GM21447 (cell line): ENCODE data around the gene SAMD4A.

Source experiments
- ATAC-seq: cut with Tn5 transposase; IDR thresholded peaks from one replicate; pipeline ENCODE4 v1.9.1; 2021; ENCODE audit not compliant: unreplicated experiment

Gene SAMD4A

GRCh38 chr14:54565785-54566409 is 1.0 kb upstream of the SAMD4A start:
- ATAC-seq, result peak; percentile 54

GRCh38 chr14:54567224-54567638 is 303 bp downstream of the SAMD4A start:
- ATAC-seq, result no peak

DNA sequence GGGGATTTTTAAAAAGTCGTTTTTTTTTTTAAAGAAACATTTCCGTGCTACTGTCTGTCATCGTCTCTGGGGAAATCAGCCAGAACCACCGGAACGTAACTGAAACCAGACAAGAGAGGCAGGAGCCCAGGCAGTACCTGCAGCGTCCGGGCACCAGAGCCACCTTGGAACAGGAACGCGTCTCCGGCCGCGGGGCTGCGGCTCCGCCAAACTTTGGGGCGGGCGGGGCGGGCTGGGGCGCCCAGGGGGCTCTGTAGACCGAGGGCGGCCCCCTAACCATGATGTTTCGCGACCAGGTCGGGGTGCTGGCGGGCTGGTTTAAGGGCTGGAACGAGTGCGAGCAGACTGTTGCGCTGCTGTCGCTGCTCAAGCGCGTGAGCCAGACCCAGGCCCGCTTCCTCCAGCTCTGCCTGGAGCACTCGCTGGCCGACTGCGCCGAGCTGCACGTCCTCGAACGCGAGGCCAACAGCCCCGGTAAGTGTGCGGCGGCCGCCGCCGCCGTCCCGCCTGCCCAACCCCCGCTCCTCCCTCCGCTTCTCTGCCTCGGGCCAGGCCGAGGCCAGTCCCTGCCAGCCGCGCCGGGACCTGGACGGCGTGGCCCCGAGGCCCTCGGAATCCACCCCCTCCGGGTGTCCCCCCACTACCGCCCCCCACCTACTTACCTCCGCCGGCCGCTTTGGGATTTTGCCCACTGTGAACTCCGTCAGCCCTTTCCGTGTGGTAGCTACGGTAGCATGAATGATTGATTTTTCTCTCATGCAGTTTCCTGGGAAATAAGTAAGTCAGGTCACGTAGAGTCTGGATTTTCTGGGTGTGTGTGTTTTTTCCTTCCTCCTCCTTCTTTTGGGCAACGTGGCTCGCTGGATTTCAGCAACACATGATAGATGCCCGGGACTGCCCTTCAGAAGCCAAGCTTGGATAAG is 972 bp downstream of the SAMD4A start:
- ATAC-seq, result peak; percentile 29

GRCh38 chr14:54568821-54569595 is 2.1 kb downstream of the SAMD4A start:
- ATAC-seq, result no peak

- no peak for ATAC-seq
These were observed 3.1 kb downstream of the SAMD4A start for GRCh38 chr14:54570047-54570446.

- ATAC-seq, result no peak
These were observed 3.9 kb downstream of the SAMD4A start for GRCh38 chr14:54570631-54571415.

GRCh38 chr14:54572316-54572715 is 5.4 kb downstream of the SAMD4A start:
- no peak for ATAC-seq

GRCh38 chr14:54574528-54574927 is 7.6 kb downstream of the SAMD4A start:
- no peak for ATAC-seq

DNA sequence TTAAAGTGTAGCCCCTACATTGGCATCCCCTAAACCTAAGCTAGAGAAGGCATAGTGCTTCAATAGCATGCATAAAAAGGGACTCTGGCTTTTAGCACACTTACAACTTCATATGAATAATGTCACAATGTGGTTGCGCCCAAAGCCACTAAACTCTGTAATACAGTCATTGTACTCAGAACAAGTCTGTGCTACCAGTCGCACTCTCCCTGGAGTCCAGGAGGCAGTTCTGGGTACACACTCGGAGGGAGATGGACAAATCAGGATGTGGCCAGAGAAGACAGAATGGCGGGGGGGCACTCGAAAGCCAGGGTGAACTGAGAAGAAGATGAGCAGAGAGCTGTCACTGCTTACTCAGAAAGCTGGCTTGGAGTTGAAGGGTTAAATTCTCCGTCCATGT is 10.6 kb downstream of the SAMD4A start:
- ATAC-seq, result no peak

DNA sequence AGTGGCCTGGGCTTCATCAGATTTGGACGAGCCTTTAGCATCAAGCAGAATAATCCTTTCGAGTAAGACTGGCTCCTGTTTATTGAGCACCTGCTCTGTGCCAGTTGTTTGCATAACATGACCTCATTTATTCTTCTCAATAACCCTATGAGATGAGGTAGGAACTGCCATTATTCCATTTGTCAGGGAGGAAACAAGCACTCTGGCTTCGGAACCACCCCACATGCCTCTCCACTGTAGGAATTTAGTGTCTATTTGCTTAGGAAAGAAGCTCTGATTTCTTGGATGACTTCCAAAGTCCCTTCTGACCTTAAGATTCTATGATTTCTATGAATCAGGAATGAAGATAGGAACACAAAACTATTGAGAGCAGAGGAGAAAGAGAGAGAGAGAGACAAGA is 11.0 kb downstream of the SAMD4A start:
- no peak for ATAC-seq

GRCh38 chr14:54579621-54580020 is 12.7 kb downstream of the SAMD4A start:
- no peak for ATAC-seq

- ATAC-seq, result no peak
These were observed 14.0 kb downstream of the SAMD4A start for GRCh38 chr14:54580933-54581332.

DNA sequence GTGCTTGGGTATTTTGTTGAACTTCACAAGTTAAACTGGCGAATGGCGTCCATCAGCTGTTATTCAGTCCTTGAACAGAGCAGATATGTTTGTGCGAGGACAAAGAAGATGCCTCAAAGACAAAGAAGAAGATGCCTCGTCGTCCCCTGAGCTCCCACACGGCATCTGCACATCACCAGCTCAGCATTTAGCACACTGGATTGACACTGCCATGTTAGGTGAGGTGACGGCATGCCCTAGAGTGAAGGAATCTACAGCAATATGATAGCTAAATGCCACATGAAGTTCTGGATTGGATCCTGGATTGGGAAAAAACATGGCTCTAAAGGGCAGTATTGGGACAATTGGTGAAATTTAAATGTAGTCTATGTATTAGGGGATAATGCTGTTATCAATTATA is 15.4 kb downstream of the SAMD4A start:
- no peak for ATAC-seq

GRCh38 chr14:54584097-54584496 is 17.2 kb downstream of the SAMD4A start:
- ATAC-seq, result no peak

DNA sequence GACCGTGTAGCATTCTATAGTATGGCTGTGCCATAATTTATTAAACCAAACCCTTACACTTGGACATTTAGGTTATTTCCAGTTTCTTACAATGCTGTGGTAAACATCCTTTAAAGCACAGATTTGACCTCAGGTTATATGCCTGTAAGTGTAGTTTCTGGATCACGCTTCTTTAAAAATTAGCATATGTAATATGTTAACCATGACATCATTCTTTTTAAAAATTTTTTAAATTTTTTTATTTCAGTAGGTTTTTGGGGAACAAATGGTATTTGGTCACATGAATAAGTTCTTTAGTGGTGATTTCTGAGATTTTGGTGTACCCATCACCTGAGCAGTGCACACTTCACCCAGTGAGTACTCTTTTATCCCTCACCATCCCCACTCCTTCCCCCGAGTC is 18.3 kb downstream of the SAMD4A start:
- no peak for ATAC-seq

DNA sequence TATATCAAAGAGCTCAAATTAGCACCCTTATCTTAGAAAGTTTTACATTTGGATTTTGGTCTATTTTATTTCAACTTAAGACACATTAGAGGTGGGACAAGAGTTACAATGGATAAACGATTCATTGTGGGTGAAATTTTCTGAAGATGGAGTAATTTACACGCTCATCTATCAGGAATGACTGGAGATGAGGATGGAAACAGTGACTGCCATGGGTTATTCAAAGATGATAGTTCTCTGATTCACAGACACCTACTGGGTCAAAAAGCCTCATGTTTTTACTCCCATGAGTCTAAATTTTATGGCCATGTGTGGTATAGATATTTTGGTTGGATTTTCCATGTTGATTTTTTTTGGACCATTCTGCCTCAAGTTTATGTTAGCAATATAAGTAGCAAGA is 22.1 kb downstream of the SAMD4A start:
- no peak for ATAC-seq

- no peak for ATAC-seq
These were observed 22.9 kb downstream of the SAMD4A start for GRCh38 chr14:54589843-54590242.

GRCh38 chr14:54590481-54590880 is 23.6 kb downstream of the SAMD4A start:
- no peak for ATAC-seq

- no peak for ATAC-seq
These were observed 24.5 kb downstream of the SAMD4A start for GRCh38 chr14:54591461-54591860.

- ATAC-seq, result no peak
These were observed 24.9 kb downstream of the SAMD4A start for GRCh38 chr14:54591866-54592265.

- ATAC-seq, result no peak
These were observed 26.9 kb downstream of the SAMD4A start for GRCh38 chr14:54593860-54594259.
